H1 (cell line): ENCODE data around the gene BABAM2. TPM values are rescaled to one million over a fixed set of nuclear protein-coding genes. Genes with fewer than 3 reads are reported as not detected.

Experiments
- CHD7 ChIP-seq: fragments of 300-600 bp; sonication (generic); IDR thresholded peaks from 2 replicates; pipeline ENCODE4 v1.7.1; 2012; ENCODE audit warnings: low read length, moderate library complexity, mild to moderate bottlenecking, inconsistent platforms; ENCODE audit not compliant: insufficient replicate concordance
- ZNF274 ChIP-seq: IDR thresholded peaks from 2 replicates; pipeline ENCODE4 v1.7.0; 2012; ENCODE audit warnings: low read length, borderline replicate concordance; ENCODE audit errors: extremely low read depth
- polyA plus RNA-seq, 7 experiments: library from polyadenylated mRNA; depleted of rRNA in 3 of 7; stranded (reverse) in 5 of 7; unstranded in 2 of 7; fragments of >200 nt in 5 of 7; fragments of 200-250 nt in 2 of 7; gene quantifications; 1 replicate in 5 of 7; 2 replicates in 1 of 7; 4 replicates in 1 of 7; pipeline versions ENCODE4 v1.2.1 to v1.2.3, GENCODE V29; 2011 to 2013; ENCODE audit warnings: missing spikeins in 2 of 7, mixed read lengths in 2 of 7
- total RNA-seq: library from RNA; stranded (reverse); fragmentation: NEBNext Ultra II Directional; extraction: Animal tissue kit (Norgen Biotek cat#: 25700); gene quantifications from 2 replicates; pipeline ENCODE4 v1.2.1, GENCODE V29; 2021

The BABAM2 gene
- total and polyA plus RNA-seq, 2 of the 8 experiments (the other 6 are each of a cell fraction or from before 2014, with no cell fraction given): 15.8 to 20.9 TPM

- TF ChIP-seq CHD7: no peak
- no peak for TF ChIP-seq ZNF274
Observed at GRCh38 chr2:27953077-27953476, 62.5 kb downstream of the BABAM2 start (continued).
